ENCODE data around the gene ERC2.

ERC2 gene

DNA sequence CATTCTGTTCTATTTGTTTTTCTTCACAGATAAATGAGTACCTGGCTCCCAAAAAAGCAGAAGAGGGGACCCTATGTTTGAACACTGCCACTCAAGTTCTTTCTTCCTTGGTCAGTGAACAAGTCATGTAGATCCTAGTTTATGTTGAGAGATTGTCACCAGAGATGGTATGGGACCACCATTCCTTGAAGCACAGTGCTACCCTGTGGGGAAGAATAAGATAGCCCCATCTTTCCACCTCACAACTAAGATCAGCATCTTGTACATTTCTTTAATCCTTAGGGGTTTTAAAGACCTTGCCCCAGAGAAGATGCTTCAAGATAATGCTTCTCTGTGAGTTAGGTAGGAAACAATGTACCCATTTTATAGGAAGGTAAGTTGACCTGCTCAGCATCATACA, 747.7 kb downstream of the ERC2 start:
- Mint-ChIP-seq H3K4me1 (no peaks in the 10 kb centered on the region), H3K9me3 (peaks cover 10% of the 10 kb centered on the region), H3K4me3 (no peak overlapping the region), H3K27me3 (peaks cover 9% of the 10 kb centered on the region), H3K27ac (no peak overlapping the region), H3K36me3 (peaks cover 2% of the 10 kb centered on the region)

DNA sequence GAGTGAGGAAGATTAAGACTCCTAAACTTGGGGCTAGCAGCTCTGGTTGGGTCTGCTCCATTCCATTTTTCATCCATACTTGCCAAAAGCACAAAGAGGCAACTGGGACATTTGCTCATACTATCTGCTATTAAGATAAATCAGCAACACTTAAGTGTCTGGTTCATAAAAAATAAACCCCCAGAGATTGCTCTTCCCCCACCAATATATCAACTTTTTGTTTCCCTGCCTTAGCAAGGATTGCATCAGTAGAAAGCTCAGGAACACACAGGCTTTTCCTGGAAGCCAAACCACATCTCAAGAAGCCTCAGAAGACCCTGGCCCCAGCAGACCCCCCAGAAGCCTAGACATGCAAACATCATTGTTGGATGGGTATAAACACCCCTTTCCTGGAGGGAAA, 748.8 kb downstream of the ERC2 start:
- H3K36me3 Mint-ChIP-seq, result peaks cover 2% of the 10 kb centered on the region
- H3K27ac Mint-ChIP-seq, result no peak overlapping the region
- H3K9me3 Mint-ChIP-seq, result peaks cover 10% of the 10 kb centered on the region
- H3K27me3 Mint-ChIP-seq, result peaks cover 9% of the 10 kb centered on the region
- no peaks in the 10 kb centered on the region for H3K4me1 Mint-ChIP-seq
- H3K4me3 Mint-ChIP-seq, result no peak overlapping the region

- no peaks in the 10 kb centered on the region for H3K4me1 Mint-ChIP-seq
Measured at GRCh38 chr3:55719006-55719405, 749.3 kb downstream of the ERC2 start.

DNA sequence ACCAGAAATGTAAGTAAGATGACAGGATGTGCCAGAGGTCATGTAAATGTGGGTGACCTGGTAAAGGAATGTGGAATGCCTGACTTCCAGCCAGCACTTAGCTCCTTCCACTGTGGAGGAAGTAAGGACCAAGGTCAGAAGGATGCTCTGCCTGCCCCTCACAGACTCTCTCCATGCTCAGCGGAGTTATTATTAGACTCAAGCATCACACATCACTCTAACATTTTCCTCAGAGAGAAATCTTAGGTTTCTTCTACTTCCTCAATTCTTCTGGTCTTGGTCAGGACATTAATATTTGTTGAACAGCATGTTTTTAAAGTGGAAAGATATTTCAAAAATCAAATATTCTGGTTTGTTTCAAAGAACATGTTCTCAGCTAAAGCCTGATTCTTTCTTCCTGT, 749.7 kb downstream of the ERC2 start:
- no peak overlapping the region for H3K27ac Mint-ChIP-seq
- no peak overlapping the region for H3K4me3 Mint-ChIP-seq
- peaks cover 5% of the 10 kb centered on the region for H3K27me3 Mint-ChIP-seq
- H3K9me3 Mint-ChIP-seq, result peaks cover 7% of the 10 kb centered on the region
- no peaks in the 10 kb centered on the region for H3K4me1 Mint-ChIP-seq
- H3K36me3 Mint-ChIP-seq, result no peaks in the 10 kb centered on the region

More at GRCh38 chr3:55719006-55719405, 749.3 kb downstream of the ERC2 start:
- Mint-ChIP-seq H3K9me3 (peaks cover 10% of the 10 kb centered on the region), H3K27me3 (peaks cover 9% of the 10 kb centered on the region), H3K4me3 (no peak overlapping the region), H3K36me3 (peaks cover 2% of the 10 kb centered on the region), H3K27ac (no peak overlapping the region)

- Mint-ChIP-seq H3K4me3 (no peak overlapping the region), H3K27ac (no peak overlapping the region), H3K27me3 (peaks cover 4% of the 10 kb centered on the region), H3K36me3 (no peaks in the 10 kb centered on the region), H3K4me1 (no peaks in the 10 kb centered on the region), H3K9me3 (peaks cover 4% of the 10 kb centered on the region)
Measured at GRCh38 chr3:55718074-55718473, 750.2 kb downstream of the ERC2 start.

- Mint-ChIP-seq H3K27ac (no peak overlapping the region), H3K9me3 (peaks cover 1% of the 10 kb centered on the region), H3K4me1 (no peaks in the 10 kb centered on the region), H3K4me3 (no peak overlapping the region), H3K27me3 (peaks cover 2% of the 10 kb centered on the region), H3K36me3 (no peaks in the 10 kb centered on the region)
Measured at GRCh38 chr3:55717481-55717880, 750.8 kb downstream of the ERC2 start.

GRCh38 chr3:55716611-55717225, 751.5 kb downstream of the ERC2 start:
- no peaks in the 10 kb centered on the region for H3K4me1 Mint-ChIP-seq
- H3K4me3 Mint-ChIP-seq, result no peak overlapping the region
- no peaks in the 10 kb centered on the region for H3K9me3 Mint-ChIP-seq
- H3K27ac Mint-ChIP-seq, result no peak overlapping the region
- no peaks in the 10 kb centered on the region for H3K36me3 Mint-ChIP-seq
- no peaks in the 10 kb centered on the region for H3K27me3 Mint-ChIP-seq

GRCh38 chr3:55716044-55716443, 752.2 kb downstream of the ERC2 start:
- H3K27ac Mint-ChIP-seq, result no peak overlapping the region
- H3K36me3 Mint-ChIP-seq, result no peaks in the 10 kb centered on the region

GRCh38 chr3:55714057-55714456, 754.2 kb downstream of the ERC2 start:
- H3K9me3 Mint-ChIP-seq, result no peaks in the 10 kb centered on the region
- H3K4me1 Mint-ChIP-seq, result no peaks in the 10 kb centered on the region
- H3K27ac Mint-ChIP-seq, result no peak overlapping the region
- no peaks in the 10 kb centered on the region for H3K27me3 Mint-ChIP-seq
- H3K36me3 Mint-ChIP-seq, result no peaks in the 10 kb centered on the region
- no peak overlapping the region for H3K4me3 Mint-ChIP-seq

More at GRCh38 chr3:55716044-55716443, 752.2 kb downstream of the ERC2 start:
- Mint-ChIP-seq H3K9me3 (no peaks in the 10 kb centered on the region), H3K27me3 (no peaks in the 10 kb centered on the region), H3K4me1 (no peaks in the 10 kb centered on the region), H3K4me3 (no peak overlapping the region)

- H3K4me3 Mint-ChIP-seq, result no peak overlapping the region
- H3K27me3 Mint-ChIP-seq, result no peaks in the 10 kb centered on the region
- H3K36me3 Mint-ChIP-seq, result no peaks in the 10 kb centered on the region
- no peaks in the 10 kb centered on the region for H3K9me3 Mint-ChIP-seq
- H3K27ac Mint-ChIP-seq, result no peak overlapping the region
- no peaks in the 10 kb centered on the region for H3K4me1 Mint-ChIP-seq
Measured at GRCh38 chr3:55711646-55712045, 756.6 kb downstream of the ERC2 start.

GRCh38 chr3:55709411-55710012, 758.8 kb downstream of the ERC2 start:
- no peaks in the 10 kb centered on the region for H3K36me3 Mint-ChIP-seq
- no peak overlapping the region for H3K27ac Mint-ChIP-seq
- H3K4me1 Mint-ChIP-seq, result no peaks in the 10 kb centered on the region
- H3K4me3 Mint-ChIP-seq, result no peak overlapping the region
- no peaks in the 10 kb centered on the region for H3K9me3 Mint-ChIP-seq
- H3K27me3 Mint-ChIP-seq, result no peaks in the 10 kb centered on the region

- no peaks in the 10 kb centered on the region for H3K9me3 Mint-ChIP-seq
- H3K27ac Mint-ChIP-seq, result no peak overlapping the region
- no peaks in the 10 kb centered on the region for H3K36me3 Mint-ChIP-seq
- H3K27me3 Mint-ChIP-seq, result no peaks in the 10 kb centered on the region
- no peak overlapping the region for H3K4me3 Mint-ChIP-seq
- no peaks in the 10 kb centered on the region for H3K4me1 Mint-ChIP-seq
Measured at GRCh38 chr3:55708921-55709320, 759.3 kb downstream of the ERC2 start.

DNA sequence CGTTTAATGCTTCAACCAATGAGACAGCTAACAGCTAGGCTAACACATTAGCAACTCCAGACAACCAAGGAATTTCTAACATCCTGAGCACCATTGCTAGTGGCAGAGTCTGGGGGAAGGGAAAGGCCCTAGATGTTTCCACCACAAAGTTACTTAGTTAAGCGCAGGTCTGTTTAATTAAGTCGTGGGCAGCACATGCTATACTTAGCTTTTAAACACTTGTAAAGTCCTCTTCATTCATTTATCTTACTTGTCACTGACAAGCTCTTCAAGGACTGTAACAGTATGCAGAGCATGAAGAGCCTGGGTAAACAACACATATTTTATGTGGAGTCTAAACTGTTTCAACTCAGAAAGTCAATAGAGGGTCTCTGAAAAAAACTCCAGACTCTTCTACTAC, 760.0 kb downstream of the ERC2 start:
- no peaks in the 10 kb centered on the region for H3K4me1 Mint-ChIP-seq
- H3K36me3 Mint-ChIP-seq, result no peaks in the 10 kb centered on the region
- H3K27me3 Mint-ChIP-seq, result no peaks in the 10 kb centered on the region
- H3K9me3 Mint-ChIP-seq, result no peaks in the 10 kb centered on the region
- no peak overlapping the region for H3K27ac Mint-ChIP-seq
- H3K4me3 Mint-ChIP-seq, result no peak overlapping the region

DNA sequence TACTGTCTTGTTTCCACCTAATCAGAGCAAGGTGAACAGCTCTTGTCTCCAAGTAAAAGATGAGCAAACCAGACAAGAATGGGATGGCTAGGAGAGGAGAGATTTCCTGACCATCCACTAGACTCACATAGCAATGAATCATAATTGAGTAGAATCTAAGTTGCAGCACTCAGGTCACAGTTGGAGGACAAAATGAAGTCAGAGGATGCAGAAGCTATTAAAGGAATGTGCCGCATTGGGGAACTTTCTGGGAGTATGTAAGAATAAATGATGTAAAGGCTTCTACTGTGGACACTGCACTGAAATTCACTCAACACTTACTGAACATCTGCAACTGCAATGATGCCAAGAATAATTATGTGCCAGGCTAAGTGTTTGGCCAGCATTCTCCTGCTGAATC, 763.7 kb downstream of the ERC2 start:
- Mint-ChIP-seq H3K9me3 (no peaks in the 10 kb centered on the region), H3K27ac (no peak overlapping the region), H3K4me3 (no peak overlapping the region), H3K27me3 (no peaks in the 10 kb centered on the region), H3K4me1 (no peaks in the 10 kb centered on the region), H3K36me3 (no peaks in the 10 kb centered on the region)

GRCh38 chr3:55702822-55703221, 765.4 kb downstream of the ERC2 start:
- no peaks in the 10 kb centered on the region for H3K4me1 Mint-ChIP-seq
- no peak overlapping the region for H3K27ac Mint-ChIP-seq
- no peak overlapping the region for H3K4me3 Mint-ChIP-seq
- no peaks in the 10 kb centered on the region for H3K36me3 Mint-ChIP-seq
- H3K9me3 Mint-ChIP-seq, result no peaks in the 10 kb centered on the region
- no peaks in the 10 kb centered on the region for H3K27me3 Mint-ChIP-seq

GRCh38 chr3:55701997-55702396, 766.3 kb downstream of the ERC2 start:
- Mint-ChIP-seq H3K27me3 (no peaks in the 10 kb centered on the region), H3K4me3 (no peak overlapping the region), H3K36me3 (no peaks in the 10 kb centered on the region), H3K9me3 (no peaks in the 10 kb centered on the region), H3K4me1 (no peaks in the 10 kb centered on the region), H3K27ac (no peak overlapping the region)

DNA sequence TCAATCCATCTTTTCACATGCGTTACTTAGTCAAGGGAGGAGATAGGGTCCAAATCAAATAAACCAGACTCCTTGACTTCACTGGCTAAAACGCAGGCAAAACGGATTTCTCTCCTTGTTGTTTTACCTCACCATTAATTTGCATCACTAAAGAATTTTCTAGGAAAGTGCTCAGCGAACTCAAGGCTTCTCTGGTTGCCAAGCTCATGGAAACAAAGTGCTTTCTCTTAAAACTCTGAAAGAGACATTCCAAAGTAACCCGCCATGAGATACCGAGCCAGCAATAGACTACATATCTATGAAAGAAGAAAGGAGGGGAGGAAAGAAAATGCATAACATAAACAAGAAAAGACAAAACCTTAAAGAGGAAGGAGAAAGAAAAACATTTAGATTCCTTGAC, 769.4 kb downstream of the ERC2 start:
- Mint-ChIP-seq H3K27ac (no peak overlapping the region), H3K36me3 (no peaks in the 10 kb centered on the region), H3K27me3 (no peaks in the 10 kb centered on the region), H3K4me1 (no peaks in the 10 kb centered on the region), H3K9me3 (no peaks in the 10 kb centered on the region), H3K4me3 (no peak overlapping the region)

Measured in activated naive CD4-positive, alpha-beta T cell treated with anti-CD3 and anti-CD28 coated beads, Interleukin-2, amount 50 U/mL, for 24 hours (primary cell).